GM19467 (cell line): ENCODE measurements around the gene CTDSPL.

Experiments used
- ATAC-seq: cut with Tn5 transposase; IDR thresholded peaks from one replicate; pipeline ENCODE4 v1.9.1; 2021; ENCODE audit warnings: mild to moderate bottlenecking, moderate library complexity; ENCODE audit not compliant: unreplicated experiment

CTDSPL gene

GRCh38 chr3:38015485-38015884 lies 153.8 kb downstream of the CTDSPL start:
- ATAC-seq = no peak

GRCh38 chr3:38015984-38016383 lies 154.3 kb downstream of the CTDSPL start:
- no peak for ATAC-seq

- no peak for ATAC-seq
Observed at GRCh38 chr3:38016410-38016809, 154.7 kb downstream of the CTDSPL start.

- no peak for ATAC-seq
Observed at GRCh38 chr3:38016847-38017444, 155.3 kb downstream of the CTDSPL start.

- no peak for ATAC-seq
Observed at GRCh38 chr3:38017445-38018295, 156.0 kb downstream of the CTDSPL start.

- no peak for ATAC-seq
Observed at GRCh38 chr3:38018296-38019266, 156.9 kb downstream of the CTDSPL start.

- ATAC-seq = no peak
Observed at GRCh38 chr3:38019658-38020341, 158.1 kb downstream of the CTDSPL start.

- ATAC-seq = no peak
Observed at GRCh38 chr3:38020342-38020726, 158.7 kb downstream of the CTDSPL start.

- no peak for ATAC-seq
Observed at GRCh38 chr3:38021196-38021595, 159.5 kb downstream of the CTDSPL start.

GRCh38 chr3:38022301-38022700 lies 160.6 kb downstream of the CTDSPL start:
- ATAC-seq = no peak

GRCh38 chr3:38022896-38023709 lies 161.4 kb downstream of the CTDSPL start:
- ATAC-seq = no peak

- no peak for ATAC-seq
Observed at GRCh38 chr3:38026856-38027255, 165.2 kb downstream of the CTDSPL start.

GRCh38 chr3:38027466-38028465 lies 166.1 kb downstream of the CTDSPL start:
- ATAC-seq = no peak

- ATAC-seq = no peak
Observed at GRCh38 chr3:38028621-38029361, 167.1 kb downstream of the CTDSPL start.

GRCh38 chr3:38029400-38030125 lies 167.9 kb downstream of the CTDSPL start, which contains the start of gene PLCD1:
Gene PLCD1 (minus strand): TSS chr3:38029642. CDS start chr3:38029539, 103 bp downstream.
- no peak for ATAC-seq

GRCh38 chr3:38030126-38031021 lies 168.7 kb downstream of the CTDSPL start:
- ATAC-seq = no peak
